ENCODE measurements around the gene FOXE3. TPM values are rescaled to one million over a fixed set of nuclear protein-coding genes. Genes with fewer than 3 reads are reported as not detected.

The FOXE3 gene
- polyA plus RNA-seq, 2 of the 4 experiments (the other 2 are of a cell fraction) = 0.08 TPM; not detected in 1

DNA sequence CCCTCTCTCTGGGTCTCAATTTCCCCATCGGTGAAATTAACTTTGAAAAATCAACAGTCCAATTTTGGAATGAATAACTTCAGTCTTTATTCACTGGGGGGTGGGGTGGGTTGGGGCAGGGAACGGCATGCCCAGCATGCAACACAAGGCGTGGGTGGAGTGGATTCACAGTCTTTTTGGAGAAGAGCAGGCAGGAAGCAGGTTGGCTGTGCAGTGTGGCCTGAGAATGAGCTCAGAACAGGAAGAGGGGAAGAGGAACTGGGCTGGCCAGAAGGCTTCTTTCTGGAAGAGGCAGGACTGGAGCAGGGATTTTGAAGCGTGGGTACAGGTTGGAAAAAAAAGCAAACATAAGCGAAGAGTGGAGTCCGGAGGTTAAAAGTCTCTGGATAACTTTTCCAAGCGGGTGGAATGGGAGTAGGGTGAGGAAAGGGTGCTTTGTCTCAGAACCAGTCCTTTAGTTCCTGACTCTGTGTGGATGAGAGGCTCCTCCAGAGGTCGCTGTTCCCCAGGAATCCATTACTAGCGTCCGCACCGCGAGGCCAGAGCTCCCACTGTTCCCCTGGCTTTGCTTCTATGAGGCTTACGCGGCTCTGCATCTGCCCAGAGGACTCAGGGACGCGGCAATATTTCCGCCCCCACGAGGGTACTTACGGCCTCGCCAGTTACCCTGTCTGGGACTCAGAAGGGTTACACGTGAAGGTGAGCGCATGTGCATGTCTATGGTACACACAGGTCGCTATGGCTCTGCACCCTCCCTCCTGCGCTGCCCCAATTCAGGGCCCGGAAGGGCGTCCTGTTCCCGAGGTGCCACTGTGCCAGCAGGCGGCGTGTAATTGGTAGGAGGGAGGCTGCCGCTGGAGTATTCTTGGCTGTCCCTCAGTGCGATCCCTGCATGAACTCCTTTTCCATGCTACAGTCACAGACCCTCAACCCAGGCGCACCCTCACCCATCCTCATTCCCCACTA lies 16.3 kb downstream of the FOXE3 start:
- 0 out of 6 replicates have a peak overlapping the region, but pooled peaks of 1 of the 2 experiments have one; percentile 13 for H3K27ac ChIP-seq
- CTCF ChIA-PET = interaction anchor here (0.6 to 12.6 kb wide), 18 partner anchors 8 to 332 kb away, joined by 3 to 313 read pairs (median 4); no protein-coding TSS in a partner anchor

GRCh38 chr1:47433037-47433421 lies 16.9 kb downstream of the FOXE3 start:
- H3K9me3 ChIP-seq = no peaks in the 10 kb centered on the region
- peaks cover 12% of the 10 kb centered on the region; the same call in 1 of the 3 replicates for H3K4me1 ChIP-seq
- no peak for DNase-seq (ENCODE audit: low read depth in 1 of 2, low spot score in 1 of 2)
- WGBS (ENCODE audit: missing lambda C conversion rate) = 99% methylated on average over 11 of the region's 17 CpGs
- ATAC-seq = no peak
- no peak overlapping the region for H3K4me3 ChIP-seq
- FAIRE-seq = no peak
- ChIA-PET POLR2A (no interaction called here), CTCF (interaction anchor here (0.6 to 12.6 kb wide), 16 partner anchors 7 to 322 kb away, joined by 3 to 313 read pairs (median 4); no protein-coding TSS in a partner anchor)
- TF ChIP-seq FOSL2 (IDR thresholded peaks at IDR 0.05) = no peak
- TF ChIP-seq FOSL2 (CRISPR knock-in tag; IDR thresholded peaks at IDR 0.05) = no peak
- TF ChIP-seq CHD4 (IDR thresholded peaks at IDR 0.05; ENCODE audit: borderline replicate concordance) = no peak
- no peak for TF ChIP-seq RARB (CRISPR knock-in tag; IDR thresholded peaks at IDR 0.05)
- TF ChIP-seq RFX5 (IDR thresholded peaks at IDR 0.05) = no peak
- no peak for TF ChIP-seq EHF (CRISPR knock-in tag; IDR thresholded peaks at IDR 0.05)
- TF ChIP-seq ZFP36 (IDR thresholded peaks at IDR 0.05; ENCODE audit: borderline replicate concordance, partially characterized antibody) = no peak
- no peak overlapping the region for H3K4me2 ChIP-seq
- no peak overlapping the region for H3K27ac ChIP-seq

More for the DNA sequence above, 16.3 kb downstream of the FOXE3 start:
- TF ChIP-seq RAD21 (conservative IDR thresholded peaks at IDR 0.05 in 1 of 2, IDR thresholded peaks at IDR 0.05 in 1 of 2) (peak; percentile 59 to 74), JUN (IDR thresholded peaks at IDR 0.05) (no peak), SMC3 (IDR thresholded peaks at IDR 0.05) (peak; percentile 63)
- TF ChIP-seq, protein P1, sequence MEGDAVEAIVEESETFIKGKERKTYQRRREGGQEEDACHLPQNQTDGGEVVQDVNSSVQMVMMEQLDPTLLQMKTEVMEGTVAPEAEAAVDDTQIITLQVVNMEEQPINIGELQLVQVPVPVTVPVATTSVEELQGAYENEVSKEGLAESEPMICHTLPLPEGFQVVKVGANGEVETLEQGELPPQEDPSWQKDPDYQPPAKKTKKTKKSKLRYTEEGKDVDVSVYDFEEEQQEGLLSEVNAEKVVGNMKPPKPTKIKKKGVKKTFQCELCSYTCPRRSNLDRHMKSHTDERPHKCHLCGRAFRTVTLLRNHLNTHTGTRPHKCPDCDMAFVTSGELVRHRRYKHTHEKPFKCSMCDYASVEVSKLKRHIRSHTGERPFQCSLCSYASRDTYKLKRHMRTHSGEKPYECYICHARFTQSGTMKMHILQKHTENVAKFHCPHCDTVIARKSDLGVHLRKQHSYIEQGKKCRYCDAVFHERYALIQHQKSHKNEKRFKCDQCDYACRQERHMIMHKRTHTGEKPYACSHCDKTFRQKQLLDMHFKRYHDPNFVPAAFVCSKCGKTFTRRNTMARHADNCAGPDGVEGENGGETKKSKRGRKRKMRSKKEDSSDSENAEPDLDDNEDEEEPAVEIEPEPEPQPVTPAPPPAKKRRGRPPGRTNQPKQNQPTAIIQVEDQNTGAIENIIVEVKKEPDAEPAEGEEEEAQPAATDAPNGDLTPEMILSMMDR (IDR thresholded peaks at IDR 0.05) = peak; percentile 62
- POLR2A ChIA-PET = interaction anchor here (0.7 kb wide), 1 partner anchor 294 kb away, joined by 3 read pairs; no protein-coding TSS in a partner anchor
- Histone ChIP-seq H3K4me1 (peaks cover 12% of the 10 kb centered on the region; the same call in 1 of the 3 replicates), H3K4me3 (no peak overlapping the region), H3K4me2 (no peak overlapping the region), H3K9me3 (no peaks in the 10 kb centered on the region)
- peak; percentile 61 for DNase-seq (ENCODE audit: low read depth in 1 of 2, low spot score in 1 of 2)
- no peak for FAIRE-seq
- peak; percentile 48 to 78; a peak in 5 of 6 replicates for ATAC-seq
- WGBS (ENCODE audit: missing lambda C conversion rate) = 56% methylated on average over 24 of the region's 32 CpGs

GRCh38 chr1:47433477-47434050 lies 17.5 kb downstream of the FOXE3 start:
- H3K9me3 ChIP-seq = no peaks in the 10 kb centered on the region
- ChIA-PET POLR2A (no interaction called here), CTCF (interaction anchor here (0.6 to 12.6 kb wide), 5 partner anchors 8 to 289 kb away, joined by 3 to 313 read pairs (median 10); no protein-coding TSS in a partner anchor)
- DNase-seq (ENCODE audit: low read depth in 1 of 2, low spot score in 1 of 2) (no peak), ATAC-seq (no peak), FAIRE-seq (no peak)
- no peak overlapping the region for H3K27ac ChIP-seq
- peaks cover 12% of the 10 kb centered on the region; the same call in 1 of the 3 replicates for H3K4me1 ChIP-seq
- WGBS (ENCODE audit: missing lambda C conversion rate) = 93% methylated on average over 12 of the region's 30 CpGs
- H3K4me3 ChIP-seq = no peak overlapping the region
- H3K4me2 ChIP-seq = no peak overlapping the region
- TF ChIP-seq HDAC2 (IDR thresholded peaks at IDR 0.05) (no peak), MAFK (IDR thresholded peaks at IDR 0.05; ENCODE audit: partially characterized antibody) (no peak), POLR2A (IDR thresholded peaks at IDR 0.05; ENCODE audit: low read length) (no peak), JUNB (IDR thresholded peaks at IDR 0.05) (no peak), POLR2AphosphoS2 (conservative IDR thresholded peaks at IDR 0.05; ENCODE audit: low read length) (no peak), EHF (CRISPR knock-in tag; IDR thresholded peaks at IDR 0.05) (no peak), REST (IDR thresholded peaks at IDR 0.05) (no peak), RFX5 (IDR thresholded peaks at IDR 0.05) (no peak), HOXB13 (CRISPR knock-in tag; IDR thresholded peaks at IDR 0.05; ENCODE audit: low read depth) (no peak), FOXS1 (CRISPR knock-in tag; IDR thresholded peaks at IDR 0.05) (no peak), MAZ (IDR thresholded peaks at IDR 0.05; ENCODE audit: borderline replicate concordance, low read depth, low read length) (no peak)

All from A549 (cell line).